HUES6 (cell line): Measurements from ENCODE around the gene TMEM19.
A peak's percentile ranks its signal among the peaks of the same experiment; 100 is the strongest.

Experiments used
- H3K27ac ChIP-seq: 2 replicates; pipeline ENCODE4 v1.7.0; 2013; ENCODE audit warnings: low read depth, mild to moderate bottlenecking, low read length, inconsistent platforms
- H3K27me3 ChIP-seq: 2 replicates; pipeline ENCODE4 v1.6.1; 2013; ENCODE audit warnings: low read length; ENCODE audit not compliant: control insufficient read depth, insufficient read depth
- H3K36me3 ChIP-seq: 2 replicates; pipeline ENCODE4 v1.6.1; 2013; ENCODE audit warnings: low read length; ENCODE audit not compliant: control insufficient read depth, insufficient read depth
- H3K4me1 ChIP-seq: 2 replicates; pipeline ENCODE4 v1.6.1; 2013; ENCODE audit warnings: low read length; ENCODE audit not compliant: control insufficient read depth, insufficient read depth
- H3K4me3 ChIP-seq: 2 replicates; pipeline ENCODE4 v1.5.1; 2013; ENCODE audit warnings: low read depth, low read length
- H3K9ac ChIP-seq: one replicate; pipeline ENCODE4 v1.6.1; 2013; ENCODE audit warnings: mild to moderate bottlenecking, low read length
- H3K9me3 ChIP-seq: 2 replicates; pipeline ENCODE4 v1.6.1; 2013; ENCODE audit warnings: low read depth, low read length; ENCODE audit not compliant: control insufficient read depth, insufficient read depth

The TMEM19 gene

GRCh38 chr12:71685914-71686657 lies at the start of gene TMEM19:
TSS of gene TMEM19 (plus strand) at chr12:71686082. CDS start at chr12:71686681, 599 bp downstream.
- Histone ChIP-seq H3K36me3 (no peaks in the 10 kb centered on the region), H3K27ac (peak within 1 kb of the TSS; percentile 58; the same call in 1 of the 2 replicates), H3K4me1 (no peaks in the 10 kb centered on the region), H3K9ac (peak within 1 kb of the TSS; percentile 81), H3K9me3 (no peaks in the 10 kb centered on the region), H3K27me3 (no peaks in the 10 kb centered on the region), H3K4me3 (peak within 1 kb of the TSS; percentile 68)

- no peak overlapping the region for H3K9ac ChIP-seq
- peaks cover 88% of the 10 kb centered on the region for H3K36me3 ChIP-seq
- no peaks in the 10 kb centered on the region for H3K27me3 ChIP-seq
- H3K4me1 ChIP-seq: no peaks in the 10 kb centered on the region
- H3K27ac ChIP-seq: no peak overlapping the region
- no peaks in the 10 kb centered on the region for H3K9me3 ChIP-seq
- no peak overlapping the region for H3K4me3 ChIP-seq
Measured at GRCh38 chr12:71636704-71637115, 49.2 kb upstream of the TMEM19 start.

GRCh38 chr12:71638499-71638898 lies 47.4 kb upstream of the TMEM19 start:
- Histone ChIP-seq H3K36me3 (peaks cover 88% of the 10 kb centered on the region), H3K27me3 (no peaks in the 10 kb centered on the region), H3K4me3 (no peak overlapping the region), H3K27ac (no peak overlapping the region), H3K9ac (no peak overlapping the region), H3K9me3 (no peaks in the 10 kb centered on the region), H3K4me1 (no peaks in the 10 kb centered on the region)

- no peaks in the 10 kb centered on the region for H3K4me1 ChIP-seq
- no peak overlapping the region for H3K27ac ChIP-seq
- H3K36me3 ChIP-seq: peaks cover 88% of the 10 kb centered on the region
- H3K4me3 ChIP-seq: no peak overlapping the region
- no peaks in the 10 kb centered on the region for H3K27me3 ChIP-seq
- no peak overlapping the region for H3K9ac ChIP-seq
- no peaks in the 10 kb centered on the region for H3K9me3 ChIP-seq
Measured at GRCh38 chr12:71639341-71639760, 46.5 kb upstream of the TMEM19 start.

GRCh38 chr12:71640316-71640715 lies 45.6 kb upstream of the TMEM19 start:
- H3K27ac ChIP-seq: no peak overlapping the region
- H3K27me3 ChIP-seq: no peaks in the 10 kb centered on the region
- no peaks in the 10 kb centered on the region for H3K4me1 ChIP-seq
- H3K9me3 ChIP-seq: no peaks in the 10 kb centered on the region
- H3K36me3 ChIP-seq: peaks cover 88% of the 10 kb centered on the region
- H3K4me3 ChIP-seq: no peak overlapping the region
- H3K9ac ChIP-seq: no peak overlapping the region

- Histone ChIP-seq H3K4me3 (no peak overlapping the region), H3K9me3 (no peaks in the 10 kb centered on the region), H3K36me3 (peaks cover 88% of the 10 kb centered on the region), H3K27ac (no peak overlapping the region), H3K4me1 (no peaks in the 10 kb centered on the region), H3K9ac (no peak overlapping the region), H3K27me3 (no peaks in the 10 kb centered on the region)
Measured at GRCh38 chr12:71641390-71641789, 44.5 kb upstream of the TMEM19 start.

- Histone ChIP-seq H3K4me1 (no peaks in the 10 kb centered on the region), H3K9ac (no peak overlapping the region), H3K4me3 (no peak overlapping the region), H3K27me3 (no peaks in the 10 kb centered on the region), H3K27ac (no peak overlapping the region), H3K9me3 (no peaks in the 10 kb centered on the region), H3K36me3 (peaks cover 93% of the 10 kb centered on the region)
Measured at GRCh38 chr12:71642264-71642663, 43.6 kb upstream of the TMEM19 start.

GRCh38 chr12:71645268-71645667 lies 40.6 kb upstream of the TMEM19 start:
- Histone ChIP-seq H3K27me3 (no peaks in the 10 kb centered on the region), H3K9me3 (no peaks in the 10 kb centered on the region), H3K4me1 (no peaks in the 10 kb centered on the region), H3K9ac (no peak overlapping the region), H3K27ac (no peak overlapping the region), H3K4me3 (no peak overlapping the region), H3K36me3 (peaks cover 91% of the 10 kb centered on the region)

GRCh38 chr12:71646512-71646911 lies 39.4 kb upstream of the TMEM19 start:
- H3K9me3 ChIP-seq: no peaks in the 10 kb centered on the region
- no peak overlapping the region for H3K9ac ChIP-seq
- H3K27me3 ChIP-seq: no peaks in the 10 kb centered on the region
- no peak overlapping the region for H3K4me3 ChIP-seq
- H3K27ac ChIP-seq: no peak overlapping the region
- H3K36me3 ChIP-seq: peaks cover 94% of the 10 kb centered on the region
- H3K4me1 ChIP-seq: no peaks in the 10 kb centered on the region

- no peak overlapping the region for H3K27ac ChIP-seq
- H3K36me3 ChIP-seq: peaks cover 92% of the 10 kb centered on the region
- H3K4me1 ChIP-seq: no peaks in the 10 kb centered on the region
- no peak overlapping the region for H3K9ac ChIP-seq
- no peaks in the 10 kb centered on the region for H3K27me3 ChIP-seq
- no peak overlapping the region for H3K4me3 ChIP-seq
- H3K9me3 ChIP-seq: no peaks in the 10 kb centered on the region; the same call in 1 of the 2 replicates
Measured at GRCh38 chr12:71648537-71648936, 37.3 kb upstream of the TMEM19 start.

- Histone ChIP-seq H3K9ac (no peak overlapping the region), H3K9me3 (peaks cover 4% of the 10 kb centered on the region; the same call in 1 of the 2 replicates), H3K36me3 (peaks cover 92% of the 10 kb centered on the region), H3K27me3 (no peaks in the 10 kb centered on the region), H3K27ac (no peak overlapping the region), H3K4me3 (no peak overlapping the region), H3K4me1 (no peaks in the 10 kb centered on the region)
Measured at GRCh38 chr12:71649401-71649800, 36.5 kb upstream of the TMEM19 start.
